Breast epithelium (tissue), 4 donors: ENCODE data around the gene ARID5B. TPM values are rescaled to one million over a fixed set of nuclear protein-coding genes. Genes with fewer than 3 reads are reported as not detected.

ENCODE experiments used
- DNase-seq, 2 donors: peaks; one replicate each; pipeline ENCODE4 v3.0.0-alpha.2; 2019; ENCODE audit warnings: low spot score in 2 of 2
- H3K27ac ChIP-seq, 2 donors: fragments of 200-600 bp; sonication (generic) in 1 of 2; one replicate each; pipeline ENCODE4 v1.5.1; 2016 to 2019; ENCODE audit warnings: mild to moderate bottlenecking in 1 of 2
- H3K27me3 ChIP-seq, 2 donors: fragments of 200-600 bp; sonication (generic) in 1 of 2; one replicate each; pipeline versions ENCODE4 v1.5.1 to v1.6.0; 2017 to 2019; ENCODE audit warnings: control low read depth in 1 of 2, mild to moderate bottlenecking in 1 of 2
- H3K36me3 ChIP-seq: fragments of 200-600 bp; one replicate; pipeline ENCODE4 v1.5.1; 2019
- H3K4me1 ChIP-seq, 2 donors: fragments of 200-600 bp; sonication (generic); one replicate each; pipeline ENCODE4 v1.5.1; 2016 to 2019; ENCODE audit warnings: control low read depth in 1 of 2
- H3K4me3 ChIP-seq, 3 donors: fragments of 200-600 bp; sonication (generic); 1 replicate in 2 of 3; 2 replicates in 1 of 3; pipeline ENCODE4 v1.5.1; 2016 to 2019; ENCODE audit warnings: mild to moderate bottlenecking in 3 of 3, moderate library complexity in 2 of 3
- H3K9me3 ChIP-seq, 2 donors: fragments of 200-600 bp; sonication (generic) in 1 of 2; one replicate each; pipeline ENCODE4 v1.5.1; 2016 to 2019; ENCODE audit warnings: control low read depth in 1 of 2
- POLR2A ChIP-seq: fragments of 450-650 bp; IDR thresholded peaks from one replicate; pipeline ENCODE4 v1.6.1; 2016; ENCODE audit warnings: antibody characterized with exemption, mild to moderate bottlenecking, moderate library complexity
- POLR2AphosphoS5 ChIP-seq, 3 donors: sonication (generic); formaldehyde crosslinking; IDR thresholded peaks; one replicate each; pipeline ENCODE4 v1.6.1; 2017; ENCODE audit warnings: antibody characterized with exemption in 3 of 3
- intact Hi-C: fragments of 100-400 bp; cut with DNase I; formaldehyde crosslinking; loops from one replicate; pipeline ENCODE4 v1.15.1; 2023; ENCODE audit warnings: low total_unique reads
- total RNA-seq, 3 donors: library from RNA; depleted of rRNA; stranded (reverse); fragments of >200 nt; gene quantifications; one replicate each; pipeline ENCODE4 v1.1.0, GENCODE V29; 2016
- TF ChIP-seq, protein P1 (sequence below), 3 donors: fragments of 450-650 bp; IDR thresholded peaks; one replicate each; pipeline ENCODE4 v1.5.1; 2016 to 2017; ENCODE audit warnings: antibody characterized with exemption in 3 of 3, mild to moderate bottlenecking in 3 of 3, moderate library complexity in 3 of 3

ARID5B gene
- total RNA-seq, 3 donors from 2014 or later = 89.5 to 166 (median 125) TPM

DNA sequence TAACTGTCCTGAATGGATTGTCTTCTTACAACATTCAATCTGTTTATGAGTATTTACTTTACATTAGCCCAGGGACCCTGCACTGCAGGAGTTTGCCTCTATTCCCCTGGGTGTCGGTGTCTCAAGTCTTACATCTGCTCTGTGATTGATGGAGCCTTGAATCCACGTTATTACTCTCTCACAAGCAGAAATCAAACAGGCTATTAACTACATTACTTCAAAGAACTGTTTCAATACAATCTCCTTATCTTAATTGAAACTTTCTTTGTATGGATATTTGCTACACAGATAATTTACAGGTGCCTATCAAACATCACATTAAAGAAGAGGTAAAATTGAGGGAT lies 3.1 kb upstream of the ARID5B start:
- no peaks in the 10 kb centered on the region for H3K9me3 ChIP-seq
- TF ChIP-seq, protein P1, sequence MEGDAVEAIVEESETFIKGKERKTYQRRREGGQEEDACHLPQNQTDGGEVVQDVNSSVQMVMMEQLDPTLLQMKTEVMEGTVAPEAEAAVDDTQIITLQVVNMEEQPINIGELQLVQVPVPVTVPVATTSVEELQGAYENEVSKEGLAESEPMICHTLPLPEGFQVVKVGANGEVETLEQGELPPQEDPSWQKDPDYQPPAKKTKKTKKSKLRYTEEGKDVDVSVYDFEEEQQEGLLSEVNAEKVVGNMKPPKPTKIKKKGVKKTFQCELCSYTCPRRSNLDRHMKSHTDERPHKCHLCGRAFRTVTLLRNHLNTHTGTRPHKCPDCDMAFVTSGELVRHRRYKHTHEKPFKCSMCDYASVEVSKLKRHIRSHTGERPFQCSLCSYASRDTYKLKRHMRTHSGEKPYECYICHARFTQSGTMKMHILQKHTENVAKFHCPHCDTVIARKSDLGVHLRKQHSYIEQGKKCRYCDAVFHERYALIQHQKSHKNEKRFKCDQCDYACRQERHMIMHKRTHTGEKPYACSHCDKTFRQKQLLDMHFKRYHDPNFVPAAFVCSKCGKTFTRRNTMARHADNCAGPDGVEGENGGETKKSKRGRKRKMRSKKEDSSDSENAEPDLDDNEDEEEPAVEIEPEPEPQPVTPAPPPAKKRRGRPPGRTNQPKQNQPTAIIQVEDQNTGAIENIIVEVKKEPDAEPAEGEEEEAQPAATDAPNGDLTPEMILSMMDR (IDR thresholded peaks at IDR 0.05) = no peak
- no peak for TF ChIP-seq POLR2A
- no peak for TF ChIP-seq POLR2AphosphoS5 (IDR thresholded peaks at IDR 0.05)
- peak overlapping the region in 1 of 2 donors; percentile 73 for H3K27ac ChIP-seq
- no peak for DNase-seq
- peaks cover 0 to 4% of the 10 kb centered on the region in 2 donors for H3K4me1 ChIP-seq
- H3K36me3 ChIP-seq = no peaks in the 10 kb centered on the region
- H3K4me3 ChIP-seq = no peak overlapping the region
- no peaks in the 10 kb centered on the region for H3K27me3 ChIP-seq
- intact Hi-C loops = no loop called here

DNA sequence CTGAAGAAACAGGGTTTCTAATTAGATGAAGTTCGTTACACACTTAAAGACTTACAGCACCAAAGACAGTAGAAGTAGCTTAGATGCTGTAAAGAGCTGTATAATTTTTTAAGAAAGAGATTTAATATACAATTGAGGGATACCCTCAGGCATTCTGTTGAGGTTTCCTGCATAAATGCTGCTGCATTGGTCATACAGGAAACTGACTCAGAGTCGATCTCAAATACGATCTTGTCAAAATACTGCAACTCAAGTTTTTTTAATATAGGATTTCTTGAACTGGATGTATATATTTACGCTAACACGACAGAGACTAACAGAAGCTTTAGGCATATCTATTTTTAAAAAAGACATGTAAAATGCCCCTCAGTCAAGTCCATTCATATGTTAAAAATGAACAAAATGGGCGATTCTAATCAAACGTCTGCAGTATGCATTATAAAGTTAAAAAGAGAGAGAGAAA lies 2.4 kb upstream of the ARID5B start:
- no peak for DNase-seq
- no peak for TF ChIP-seq POLR2A
- TF ChIP-seq, protein P1 (IDR thresholded peaks at IDR 0.05) = no peak
- no peak for TF ChIP-seq POLR2AphosphoS5 (IDR thresholded peaks at IDR 0.05)
- intact Hi-C loops = no loop called here
- Histone ChIP-seq H3K27me3 (no peaks in the 10 kb centered on the region), H3K27ac (no peak overlapping the region), H3K4me3 (peak overlapping the region in 1 of 3 donors; percentile 90), H3K36me3 (no peaks in the 10 kb centered on the region), H3K9me3 (no peaks in the 10 kb centered on the region), H3K4me1 (peaks cover under 1 to 4% of the 10 kb centered on the region in 2 donors)

DNA sequence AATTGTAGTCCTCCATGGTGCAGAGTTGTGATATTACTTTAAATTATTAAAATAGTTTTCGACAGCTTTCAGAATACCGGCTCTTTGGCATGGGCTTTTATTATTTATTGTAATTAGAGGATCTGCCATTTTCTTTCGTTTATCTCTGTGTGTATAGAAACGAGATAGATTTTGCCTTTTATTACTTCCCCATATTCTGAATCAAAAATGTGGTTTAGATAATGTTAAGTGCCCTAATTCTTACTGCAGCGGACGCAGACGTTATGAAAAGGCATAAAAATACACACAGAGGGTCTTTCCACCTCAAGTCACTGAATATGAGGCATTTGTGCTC lies 1.9 kb upstream of the ARID5B start:
- DNase-seq = no peak
- TF ChIP-seq POLR2AphosphoS5 (IDR thresholded peaks at IDR 0.05) (no peak), POLR2A (no peak)
- TF ChIP-seq, protein P1 (IDR thresholded peaks at IDR 0.05) = no peak
- Histone ChIP-seq H3K9me3 (no peaks in the 10 kb centered on the region), H3K4me3 (peak overlapping the region; percentile 83 to 91 (median 90)), H3K27me3 (no peaks in the 10 kb centered on the region), H3K27ac (peak overlapping the region; percentile 65 to 70), H3K36me3 (no peaks in the 10 kb centered on the region), H3K4me1 (peaks cover 4 to 5% of the 10 kb centered on the region in 2 donors)
- intact Hi-C loops = no loop called here

DNA sequence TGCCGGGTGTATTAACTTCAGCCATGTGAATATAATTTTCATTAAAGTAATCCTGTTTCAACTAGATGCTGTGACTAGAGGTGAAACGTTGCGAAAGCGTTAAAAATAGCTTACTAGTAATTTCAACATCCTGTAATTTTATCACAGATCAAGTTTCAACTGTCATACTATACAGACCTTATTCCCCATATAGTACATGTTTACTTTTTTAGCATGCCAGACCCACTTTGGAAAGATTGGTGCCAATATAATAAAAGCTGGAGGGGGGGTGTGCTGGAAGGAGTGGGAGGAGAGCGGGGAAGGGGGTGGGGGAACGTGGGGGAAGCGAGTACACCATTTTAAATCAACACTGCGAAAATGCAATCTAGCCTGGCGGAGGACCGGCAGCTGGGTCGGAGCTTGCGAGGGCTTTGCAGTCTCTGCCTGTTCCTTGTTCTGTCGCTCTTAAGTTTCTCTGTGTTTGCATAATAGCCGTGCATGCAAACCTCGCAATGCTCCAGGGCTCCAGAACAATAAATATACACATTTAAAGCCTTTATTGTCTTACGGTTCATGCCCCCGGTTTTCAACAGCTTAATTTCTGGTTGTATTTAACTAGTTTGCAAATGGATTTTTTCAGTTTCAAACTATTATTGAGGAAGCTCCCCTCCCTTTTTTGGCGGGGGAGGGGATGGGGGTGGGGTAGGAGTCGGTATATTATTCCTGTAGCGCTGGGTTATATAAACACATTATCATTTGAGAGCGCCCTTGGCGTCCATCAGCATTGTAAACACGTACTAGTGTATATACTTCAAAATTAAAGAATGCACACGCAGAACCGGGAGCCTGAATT lies 1.3 kb upstream of the ARID5B start:
- Histone ChIP-seq H3K4me3 (peak overlapping the region; percentile 83 to 91 (median 90)), H3K4me1 (peaks cover 4 to 5% of the 10 kb centered on the region in 2 donors), H3K36me3 (no peaks in the 10 kb centered on the region), H3K27me3 (no peaks in the 10 kb centered on the region), H3K27ac (peak overlapping the region; percentile 65 to 70), H3K9me3 (no peaks in the 10 kb centered on the region)
- TF ChIP-seq POLR2AphosphoS5 (IDR thresholded peaks at IDR 0.05) = no peak
- TF ChIP-seq POLR2A = no peak
- TF ChIP-seq, protein P1 (IDR thresholded peaks at IDR 0.05) = no peak
- peak in 1 of 2 donors; percentile 22 for DNase-seq
- intact Hi-C loops = no loop called here

DNA sequence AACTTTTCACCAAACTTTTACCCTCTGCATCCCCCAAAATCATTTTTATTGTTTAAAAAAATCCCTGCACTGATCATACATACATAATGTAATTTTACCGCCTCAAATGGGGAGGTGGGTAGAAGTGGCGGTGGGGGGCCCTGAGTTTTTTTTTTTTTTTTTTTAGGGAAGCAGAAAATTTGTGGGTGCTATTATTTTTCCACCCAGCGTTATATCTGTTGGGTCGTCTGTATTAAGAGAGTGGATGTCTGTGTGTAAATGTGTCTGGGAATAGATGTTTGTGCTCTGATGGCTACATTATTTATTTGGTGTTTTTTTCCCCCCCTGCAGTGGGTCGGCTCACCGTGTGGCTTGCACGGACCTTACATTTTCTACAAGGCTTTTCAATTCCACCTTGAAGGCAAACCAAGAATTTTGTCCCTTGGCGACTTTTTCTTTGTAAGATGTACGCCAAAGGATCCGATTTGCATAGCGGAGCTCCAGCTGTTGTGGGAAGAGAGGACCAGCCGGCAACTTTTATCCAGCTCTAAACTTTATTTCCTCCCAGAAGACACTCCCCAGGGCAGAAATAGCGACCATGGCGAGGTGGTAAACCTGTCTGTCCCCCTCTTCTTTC lies 438 bp downstream of the ARID5B start:
- Histone ChIP-seq H3K27me3 (no peaks in the 10 kb centered on the region), H3K27ac (peak overlapping the region; percentile 99), H3K4me3 (peak overlapping the region; percentile 83 to 91 (median 90)), H3K9me3 (no peaks in the 10 kb centered on the region), H3K36me3 (no peaks in the 10 kb centered on the region), H3K4me1 (peaks cover 4 to 5% of the 10 kb centered on the region in 2 donors)
- no peak for TF ChIP-seq POLR2A
- TF ChIP-seq, protein P1 (IDR thresholded peaks at IDR 0.05) = no peak
- TF ChIP-seq POLR2AphosphoS5 (IDR thresholded peaks at IDR 0.05) = no peak
- intact Hi-C loops = no loop called here
- no peak for DNase-seq
